ENCODE data around the gene TMEM126B.
"Not testable (repeated sequence)": the region's sequence is repeated elsewhere in the genome, so short reads cannot be mapped to it uniquely, and the experiment has no call there.

TMEM126B gene

DNA sequence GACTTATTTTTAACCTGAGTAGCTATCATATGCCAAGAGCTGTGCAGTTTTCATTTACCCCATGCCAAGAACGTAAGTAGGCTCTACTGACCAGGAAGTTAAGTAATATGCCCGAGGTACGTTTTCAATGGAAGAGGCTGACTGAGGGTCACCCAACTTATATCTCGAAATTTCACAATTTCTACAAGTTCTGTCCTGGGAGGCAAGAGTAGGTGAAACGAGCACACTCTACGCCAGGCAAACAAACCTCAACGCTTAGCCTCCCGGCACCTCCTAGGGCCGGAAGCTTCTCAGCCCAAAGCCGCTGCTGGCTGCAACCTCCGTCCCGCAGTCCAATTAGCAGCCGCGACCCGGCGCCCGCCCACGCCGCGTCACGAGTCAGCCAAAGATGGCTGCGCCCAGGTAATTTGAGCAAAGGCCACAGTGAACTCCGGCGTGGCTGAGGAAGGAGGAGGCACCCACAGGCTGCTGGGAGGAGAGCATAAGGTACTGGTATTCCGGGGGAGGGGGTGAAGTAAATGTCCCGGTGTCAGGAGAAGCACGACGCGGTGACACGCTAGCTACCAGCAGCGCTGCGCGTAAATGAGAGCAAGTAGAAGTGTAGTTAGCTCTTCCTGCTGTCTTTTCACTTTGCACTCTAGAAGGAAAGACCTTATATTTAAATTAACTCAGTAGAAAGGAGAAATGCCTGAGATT lies 19.4 kb downstream of the TMEM126B start, which contains the start of gene TMEM126A:
Gene TMEM126A (plus strand): TSS at position 364 of the 696 bp plus-strand sequence. CDS start 2,289 bp downstream, outside the sequence.
- H3K4me3 ChIP-seq (ENCODE audit: low read depth, low read length): peak within 1 kb of the TSS; percentile 88

DNA sequence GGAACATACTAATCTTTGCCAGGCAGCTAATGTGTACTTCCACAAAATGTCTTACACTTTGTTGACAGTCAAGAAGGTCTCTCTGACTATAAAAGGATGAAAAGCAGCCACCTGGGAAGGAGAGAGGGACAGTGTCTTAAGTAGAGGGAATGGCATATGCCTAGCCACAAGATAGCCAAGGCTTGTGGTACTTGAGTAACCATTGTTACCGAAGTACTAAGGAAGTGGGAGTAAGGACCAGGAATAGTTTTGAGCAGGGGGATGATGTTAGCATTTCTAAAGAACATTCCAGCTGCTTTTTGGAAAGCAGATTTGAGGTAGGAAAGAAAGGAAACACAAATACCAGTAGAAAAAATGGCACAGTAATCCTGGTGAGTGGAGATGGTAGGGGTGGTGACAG lies 22.7 kb downstream of the TMEM126B start:
- H3K4me3 ChIP-seq (ENCODE audit: low read depth, low read length): no peak overlapping the region

DNA sequence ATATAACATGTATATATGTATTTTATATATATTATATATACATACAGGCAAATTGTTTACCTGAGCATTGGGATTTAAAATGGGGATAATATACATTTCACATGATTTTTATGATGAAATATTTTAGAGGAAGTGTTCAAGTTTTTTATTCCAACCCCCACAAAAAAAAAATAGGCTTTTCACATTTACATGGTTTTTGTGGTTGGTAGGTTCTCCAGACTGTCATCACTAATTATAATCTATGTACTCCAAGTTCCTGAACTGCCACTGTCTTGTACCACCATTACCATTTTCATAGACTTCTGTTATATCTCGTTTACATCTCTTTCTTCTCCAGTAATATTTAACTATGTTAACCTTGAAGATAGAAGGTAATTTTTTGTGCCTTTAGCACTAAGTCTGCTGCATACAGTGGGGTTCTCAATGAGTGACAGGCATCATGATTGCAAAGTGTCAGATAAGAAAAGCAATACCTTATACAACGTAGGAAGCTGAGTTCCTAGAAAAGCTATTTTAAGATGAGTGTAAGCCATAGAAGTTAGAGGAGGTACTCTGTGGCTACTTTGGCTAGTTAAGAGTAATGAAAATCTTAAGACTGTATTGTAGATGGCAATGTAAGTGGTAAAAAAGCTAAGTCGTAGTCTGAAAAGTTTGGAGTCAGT lies 24.5 kb downstream of the TMEM126B start:
- H3K4me3 ChIP-seq (ENCODE audit: low read depth, low read length): no peak overlapping the region

DNA sequence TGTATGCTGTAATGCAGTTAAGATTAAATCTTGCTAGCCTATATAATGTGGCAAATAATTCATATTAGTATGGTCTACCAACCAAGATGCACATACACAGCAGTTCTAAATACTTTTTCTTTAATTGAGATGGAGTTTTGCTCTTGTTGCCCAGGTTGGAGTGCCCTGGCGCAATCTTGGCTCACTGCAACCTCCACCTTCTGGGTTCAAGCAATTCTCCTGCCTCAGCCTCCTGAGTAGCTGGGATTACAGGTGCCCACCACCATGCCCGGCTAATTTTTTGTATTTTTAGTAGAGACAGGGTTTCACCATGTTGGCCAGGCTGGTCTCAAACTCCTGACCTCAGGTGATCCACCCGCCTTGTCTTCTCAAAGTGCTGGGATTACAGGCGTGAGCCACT lies 25.9 kb downstream of the TMEM126B start:
- H3K4me3 ChIP-seq (ENCODE audit: low read depth, low read length): not testable (repeated sequence)

DNA sequence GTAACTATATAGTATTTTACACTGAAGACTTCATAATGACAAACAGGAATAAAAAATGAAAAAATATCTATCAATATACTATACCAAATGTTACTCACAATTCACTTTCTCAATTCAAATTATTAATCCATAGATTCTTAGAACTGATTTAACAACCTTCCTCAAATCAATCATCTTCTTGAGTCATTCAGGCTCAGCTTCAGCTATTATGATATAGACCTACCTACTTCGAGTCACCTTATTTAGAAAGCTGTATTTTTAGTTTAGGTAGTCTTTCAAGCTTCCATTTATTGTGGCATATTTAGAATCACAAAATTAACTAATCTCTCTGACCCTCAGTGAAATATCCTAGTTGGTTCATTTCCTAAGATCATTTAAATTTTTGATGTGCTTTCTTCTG lies 28.4 kb downstream of the TMEM126B start:
- no peak overlapping the region for H3K4me3 ChIP-seq (ENCODE audit: low read depth, low read length)

DNA sequence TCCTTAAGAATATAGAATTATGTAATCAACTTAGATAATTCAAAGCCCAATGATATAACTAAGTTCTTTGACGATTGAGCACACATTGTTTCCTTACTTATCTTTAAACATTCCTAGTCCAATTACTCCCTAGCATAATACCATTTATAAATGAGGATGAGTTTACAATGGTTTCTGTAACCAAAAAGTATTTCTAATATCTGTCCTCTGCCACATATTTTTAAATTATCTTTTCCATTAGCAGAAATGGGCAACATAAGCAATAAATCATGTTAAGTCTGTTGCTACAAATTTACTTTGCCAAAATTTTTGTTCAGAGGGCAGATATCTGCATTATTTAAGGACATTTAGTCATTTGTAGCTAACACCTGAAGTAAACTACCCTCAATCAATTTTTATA lies 29.8 kb downstream of the TMEM126B start:
- no peak overlapping the region for H3K4me3 ChIP-seq (ENCODE audit: low read depth, low read length)

DNA sequence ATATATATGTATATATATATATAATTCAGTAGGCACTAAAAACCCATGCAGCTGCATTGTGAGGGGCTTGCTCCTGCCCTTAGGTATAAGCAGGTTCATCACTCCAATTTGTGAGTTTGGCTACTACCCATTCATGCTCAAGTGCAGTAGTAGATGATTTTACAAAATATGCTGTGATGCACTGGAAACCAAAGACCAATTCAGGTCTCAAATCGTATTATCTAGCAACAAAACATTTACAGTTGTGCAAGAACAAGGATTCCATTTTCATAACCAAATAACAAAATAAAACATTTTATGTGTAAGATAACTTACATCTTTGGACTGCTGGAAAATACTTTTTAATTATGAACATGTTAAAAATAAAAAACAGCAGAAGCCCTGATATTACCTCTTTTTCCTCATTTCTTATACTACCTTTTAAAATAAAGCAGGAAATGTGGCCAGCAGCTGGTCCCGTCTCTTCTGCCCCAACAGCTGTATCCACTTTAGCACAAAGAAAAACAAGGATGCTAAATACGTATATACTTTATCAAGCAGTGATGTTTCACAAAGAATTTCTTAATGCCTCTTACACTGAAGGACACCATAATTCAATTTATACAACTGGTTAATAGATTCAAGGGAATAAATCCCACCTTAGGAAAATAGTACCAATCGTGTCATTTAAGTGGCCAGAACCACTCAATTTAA lies 33.7 kb downstream of the TMEM126B start:
- H3K4me3 ChIP-seq (ENCODE audit: low read depth, low read length): peak overlapping the region; percentile 96

DNA sequence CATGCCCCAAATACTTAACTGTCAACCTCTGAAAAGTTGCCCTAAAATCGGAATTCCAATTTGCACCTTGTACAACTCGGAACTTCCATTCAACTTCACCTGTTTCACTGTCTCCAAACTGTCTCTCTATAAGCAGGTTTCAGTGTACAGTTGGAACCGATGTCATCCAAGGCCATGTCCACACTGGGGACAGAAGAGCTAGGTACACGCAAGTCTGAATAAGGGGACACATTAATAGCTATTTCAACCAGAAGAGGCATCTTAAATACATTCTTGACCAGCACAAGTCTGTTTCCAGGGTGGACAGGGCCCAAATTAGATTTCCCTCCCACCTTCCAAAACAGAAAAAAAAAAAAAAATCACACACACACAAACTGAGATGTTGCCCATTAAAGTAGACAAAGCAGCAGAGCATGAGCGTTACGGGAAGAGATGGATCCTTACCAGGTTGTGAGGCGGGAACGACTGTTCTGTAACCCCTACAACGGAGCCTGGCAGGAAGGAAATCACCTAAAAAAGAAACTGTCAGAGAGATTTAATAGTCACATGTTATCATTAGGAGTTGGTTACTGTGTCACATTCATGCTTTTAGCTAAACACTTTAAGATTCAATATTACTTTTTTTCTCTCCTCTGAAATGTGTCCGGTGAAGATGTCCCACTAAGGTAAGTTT lies 34.8 kb downstream of the TMEM126B start:
- peak overlapping the region; percentile 96 for H3K4me3 ChIP-seq (ENCODE audit: low read depth, low read length)

DNA sequence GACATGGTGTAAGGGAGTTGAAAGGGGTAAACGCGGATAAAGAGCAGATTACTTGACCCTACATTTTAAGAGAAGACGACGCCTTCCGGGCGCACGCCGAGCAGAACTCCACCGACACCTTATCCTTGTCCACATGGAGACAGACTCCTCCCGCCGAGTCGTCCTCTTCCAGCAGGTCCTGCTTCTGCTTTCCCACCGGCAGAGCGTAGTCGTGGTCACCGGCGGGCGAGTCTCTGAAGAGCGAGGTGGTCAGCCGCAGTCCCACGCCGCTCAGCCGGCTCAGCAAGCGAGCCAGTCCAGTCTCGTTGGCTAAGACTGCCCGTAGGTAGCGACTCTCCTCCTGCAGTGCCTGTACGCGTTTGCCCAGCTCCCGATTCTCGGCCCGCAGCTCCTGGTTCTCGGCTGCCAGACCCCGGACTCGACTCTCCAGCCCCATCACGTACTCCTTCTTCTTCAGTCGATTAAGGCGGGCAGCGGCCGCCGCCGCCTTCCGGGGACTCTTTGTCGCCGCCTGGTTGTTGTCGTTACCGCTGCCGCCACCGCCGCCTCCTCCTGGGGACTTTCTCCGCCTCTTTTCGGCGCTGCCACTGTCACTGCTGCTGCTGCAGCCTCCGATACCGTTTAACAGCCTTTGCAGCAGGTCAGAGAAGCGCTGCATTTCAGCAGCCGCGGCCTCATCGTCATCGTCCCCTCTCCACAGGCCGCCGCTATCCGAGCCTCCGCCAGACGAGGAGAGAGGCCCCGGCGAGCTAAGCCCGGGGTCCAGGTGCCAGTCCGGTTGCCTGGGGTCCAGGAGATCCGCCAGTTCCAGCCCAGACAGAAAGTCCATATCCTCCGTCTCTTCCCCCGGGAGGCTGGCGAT lies 35.6 kb downstream of the TMEM126B start:
- H3K4me3 ChIP-seq (ENCODE audit: low read depth, low read length): peak overlapping the region; percentile 96

DNA sequence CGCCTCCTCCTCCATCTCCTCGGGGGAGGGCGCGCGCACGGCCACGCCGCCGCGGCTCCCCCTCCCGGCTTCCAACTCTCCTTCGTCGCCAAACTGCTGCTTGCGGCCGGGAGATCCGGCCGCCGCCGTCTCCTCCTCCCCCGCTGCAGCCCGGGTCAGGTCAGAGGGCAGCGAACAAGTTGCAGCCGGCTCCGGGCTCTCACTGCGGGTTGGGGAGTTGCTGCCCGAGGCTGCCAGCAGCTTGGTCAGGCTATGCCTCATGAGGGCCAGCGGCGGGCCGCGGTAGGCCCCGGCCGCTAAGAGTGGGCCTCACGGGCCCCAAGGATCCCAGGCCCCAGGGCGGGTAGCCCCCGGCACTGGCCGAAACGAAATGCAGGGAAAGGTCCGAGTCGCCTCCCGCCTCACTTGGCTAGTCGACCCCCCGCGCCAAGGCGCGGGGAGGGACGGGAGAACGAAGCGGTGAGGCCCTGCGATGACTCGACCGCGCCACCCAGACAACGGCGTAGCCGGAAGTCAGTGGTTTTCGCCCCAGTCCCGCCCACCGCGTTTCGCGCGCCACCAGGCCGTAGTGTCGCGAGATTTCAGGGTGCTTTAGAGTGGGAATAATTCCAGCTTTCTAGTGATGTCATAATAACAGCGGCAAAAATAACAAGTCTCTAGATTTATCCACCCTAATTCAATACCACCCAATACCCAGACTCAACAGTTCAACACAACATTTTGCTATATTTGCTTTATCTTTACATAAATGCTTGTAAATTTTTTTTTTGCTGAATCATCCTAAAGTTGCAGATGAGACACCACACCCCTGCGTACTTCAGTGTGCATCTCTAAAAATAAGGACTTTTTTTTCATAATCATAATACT lies 36.5 kb downstream of the TMEM126B start, which contains the start of gene CREBZF:
Gene CREBZF (minus strand): TSS at position 515 of the 867 bp plus-strand sequence. CDS start 254 bp downstream, at position 261.
- peak within 1 kb of the TSS; percentile 96 for H3K4me3 ChIP-seq (ENCODE audit: low read depth, low read length)

DNA sequence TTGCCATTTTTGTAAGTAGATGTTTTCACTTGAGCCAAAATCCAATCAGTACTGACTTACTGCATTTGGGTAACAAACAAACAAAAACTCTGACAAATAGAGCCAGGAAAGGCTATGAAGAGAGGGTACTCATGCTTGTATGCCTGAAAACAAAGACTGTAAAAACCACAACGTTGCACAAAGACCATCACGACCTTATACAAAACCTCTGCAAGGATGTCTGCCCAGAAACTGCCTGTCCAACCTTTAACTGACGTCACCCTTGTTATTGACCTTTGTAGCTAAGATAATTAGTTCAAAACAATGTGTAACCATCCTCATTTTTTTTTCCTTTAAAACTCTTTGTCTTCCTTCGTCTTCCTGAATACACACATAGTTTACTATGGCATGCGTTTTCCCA lies 37.3 kb downstream of the TMEM126B start:
- H3K4me3 ChIP-seq (ENCODE audit: low read depth, low read length): no peak overlapping the region

DNA sequence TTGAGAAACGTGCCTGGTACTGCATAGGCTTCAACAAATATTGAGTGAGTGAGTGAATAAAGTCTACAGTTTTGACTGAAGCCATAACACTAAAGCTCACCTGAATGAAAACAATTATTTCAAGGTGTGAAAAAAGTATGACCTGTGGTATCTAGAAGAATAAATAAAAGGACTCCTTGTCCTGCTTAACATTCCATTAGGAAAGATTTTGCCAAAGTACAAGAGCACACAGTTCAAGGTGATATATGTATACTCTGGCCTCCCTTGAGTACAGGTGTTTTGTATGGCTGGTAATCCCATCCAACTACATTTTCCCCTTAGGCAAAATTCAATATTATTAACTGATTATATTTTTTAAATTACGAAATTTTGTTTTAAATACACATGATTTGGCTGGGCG lies 38.3 kb downstream of the TMEM126B start:
- H3K4me3 ChIP-seq (ENCODE audit: low read depth, low read length): no peak overlapping the region

DNA sequence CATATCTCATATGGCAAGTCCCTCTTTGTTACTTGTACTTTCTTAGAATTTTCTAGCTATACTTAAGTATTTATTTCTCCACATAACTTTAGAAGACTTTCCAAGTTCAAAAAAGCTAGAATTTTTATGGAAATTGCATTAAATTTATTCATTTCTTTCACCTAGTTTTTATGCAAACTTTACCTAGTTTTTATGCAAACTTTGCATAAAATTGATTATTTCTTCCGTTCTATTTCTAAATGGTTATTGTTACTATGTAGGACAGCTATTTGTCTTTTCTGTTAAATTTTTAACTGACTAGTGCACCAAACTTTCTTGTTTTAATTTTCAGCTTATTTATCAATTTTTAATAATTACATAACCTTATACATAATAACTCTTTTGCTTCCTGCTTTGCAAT lies 39.8 kb downstream of the TMEM126B start:
- H3K4me3 ChIP-seq (ENCODE audit: low read depth, low read length): no peak overlapping the region

DNA sequence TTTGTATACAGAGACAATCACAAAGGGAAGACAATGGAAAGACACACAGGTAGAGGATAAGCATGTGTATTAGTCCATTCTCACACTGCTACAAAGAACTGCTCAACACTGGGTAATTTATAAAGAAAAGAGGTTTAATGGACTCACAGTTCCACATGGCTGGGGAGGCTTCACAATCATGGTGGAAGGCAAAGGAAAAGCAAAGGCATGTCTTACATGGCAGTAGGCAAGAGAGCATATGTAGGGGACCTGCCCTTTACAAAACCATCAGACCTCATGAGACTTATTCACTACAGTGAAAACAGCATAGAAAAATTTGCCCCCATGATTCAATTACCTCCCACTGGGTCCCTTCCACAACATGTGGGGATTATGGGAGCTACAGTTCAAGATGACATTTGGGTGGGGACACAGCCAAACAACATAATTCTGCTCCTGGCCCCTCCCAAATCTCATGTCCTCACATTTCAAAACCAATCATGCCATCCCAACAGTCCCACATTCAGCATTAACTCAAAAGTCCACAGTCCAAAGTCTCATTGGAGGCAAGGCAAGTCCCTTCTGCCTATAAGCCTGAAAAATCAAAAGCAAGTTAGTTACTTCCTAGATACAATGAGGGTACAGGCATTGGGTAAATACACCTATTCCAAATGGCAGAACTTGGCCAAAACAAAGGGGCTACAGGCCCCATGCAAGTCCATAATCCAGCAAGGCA lies 42.7 kb downstream of the TMEM126B start:
- not testable (repeated sequence) for H3K4me3 ChIP-seq (ENCODE audit: low read depth, low read length)

DNA sequence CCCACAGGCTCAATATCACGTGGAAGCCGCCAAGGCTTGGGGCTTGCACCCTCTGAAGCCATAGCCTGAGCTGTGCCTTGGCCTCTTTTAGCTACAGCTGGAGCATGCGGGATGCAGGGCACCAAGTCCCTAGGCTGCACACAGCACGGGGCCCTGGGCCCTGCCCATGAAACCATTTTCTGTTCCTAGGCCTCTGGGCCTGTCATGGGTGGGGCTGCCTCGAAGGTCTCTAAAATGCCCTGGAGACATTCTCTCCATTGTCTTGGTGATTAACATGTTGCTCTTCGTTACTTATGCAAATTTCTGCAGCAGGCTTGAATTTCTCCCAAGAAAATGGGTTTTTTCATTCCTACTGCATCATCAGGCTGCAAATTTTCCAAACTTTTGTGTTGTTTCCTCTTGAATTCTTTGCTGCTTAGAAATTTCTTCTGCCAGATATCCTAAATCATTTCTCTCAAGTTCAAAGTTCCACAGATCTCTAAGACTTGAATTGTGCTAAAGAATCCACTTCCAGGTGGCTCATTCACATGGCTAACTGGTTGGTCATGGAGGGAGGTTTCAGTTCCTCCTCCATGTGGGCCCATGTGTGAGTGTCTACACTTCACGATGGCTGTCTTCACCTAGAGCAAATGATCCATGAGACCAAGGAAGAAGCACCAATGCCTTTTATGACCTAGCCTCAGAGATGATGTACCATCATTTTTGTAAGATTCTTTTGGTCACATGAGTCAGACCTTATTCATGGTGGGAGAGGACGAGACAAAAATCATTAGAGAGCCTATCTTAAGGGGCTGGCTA lies 43.9 kb downstream of the TMEM126B start:
- no peak overlapping the region for H3K4me3 ChIP-seq (ENCODE audit: low read depth, low read length)

DNA sequence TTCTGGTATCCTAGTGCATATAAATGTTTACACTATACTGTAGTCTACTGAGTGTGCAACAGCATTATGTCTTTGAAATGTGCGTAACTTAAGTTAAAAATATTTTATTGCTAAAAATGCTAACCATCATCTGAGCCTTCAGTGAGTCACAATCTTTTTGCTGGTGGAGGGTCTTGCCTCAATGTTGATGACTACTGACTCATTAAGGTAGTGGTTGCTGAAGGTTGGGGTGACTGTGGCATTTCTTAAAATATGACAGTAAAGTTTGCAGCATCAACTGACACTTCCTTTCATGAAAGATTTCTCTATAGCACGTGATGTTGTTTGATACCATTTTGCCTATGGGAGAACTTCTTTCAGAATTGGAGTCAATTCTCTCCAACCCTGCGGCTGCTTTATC lies 45.0 kb downstream of the TMEM126B start:
- no peak overlapping the region for H3K4me3 ChIP-seq (ENCODE audit: low read depth, low read length)

DNA sequence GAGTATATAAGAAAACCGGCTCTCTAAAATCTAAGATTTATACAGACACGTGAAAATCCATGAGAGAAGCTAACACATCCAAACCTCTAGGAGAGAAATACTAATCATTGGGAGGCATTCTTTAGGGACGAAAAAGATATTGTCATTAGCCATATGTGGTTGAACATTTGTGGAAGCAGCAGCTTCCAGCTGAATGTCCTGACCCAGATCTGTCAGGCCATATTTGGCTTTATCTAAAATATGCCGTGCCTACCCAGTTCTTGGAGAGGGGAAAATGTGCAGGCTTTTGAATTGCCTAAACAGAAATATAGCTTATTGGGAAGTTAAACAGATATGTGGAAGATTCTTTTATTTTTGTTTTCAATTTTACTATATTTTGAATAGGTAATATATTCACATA lies 51.2 kb downstream of the TMEM126B start:
- no peak overlapping the region for H3K4me3 ChIP-seq (ENCODE audit: low read depth, low read length)

DNA sequence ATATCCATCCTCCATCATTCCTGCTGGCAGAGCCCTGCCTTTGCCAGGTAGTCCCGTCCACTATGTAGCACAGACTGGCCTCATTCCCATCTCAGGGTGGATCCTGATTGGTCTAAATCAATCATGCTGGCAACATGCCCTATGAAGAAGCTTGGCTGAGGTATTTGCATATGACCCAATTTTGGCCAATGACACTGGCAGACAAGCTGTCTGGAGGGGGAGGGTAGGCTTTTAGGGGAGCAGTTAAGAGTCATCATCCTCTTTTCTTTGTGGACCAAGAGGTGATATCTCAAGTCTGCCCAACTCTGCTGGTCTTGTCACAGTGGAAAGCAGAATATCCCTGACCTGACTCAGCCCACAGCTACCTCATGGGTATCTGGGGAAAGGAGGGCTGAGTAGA lies 52.5 kb downstream of the TMEM126B start:
- no peak overlapping the region for H3K4me3 ChIP-seq (ENCODE audit: low read depth, low read length)

Measured in iPS-11a (cell line).